Panc1 (cell line): ENCODE data around the gene CCDC171. TPM values are rescaled to one million over a fixed set of nuclear protein-coding genes. Genes with fewer than 3 reads are reported as not detected.

Source experiments
- ATAC-seq: fragments of 200-7000 bp; cut with Tn5 transposase; 2 replicates; pipeline ENCODE4 v1.9.1; 2020; ENCODE audit warnings: mild to moderate bottlenecking, moderate library complexity
- BruUV-seq: library from RNA; stranded (reverse); fragments of 400-500 nt; replicated peaks from 2 replicates; lab custom pipeline; 2021; lab: Mats Ljungman, UMichigan
- CTCF ChIA-PET: fragments of 300-600 bp; sonication (Branson Sonifier 250); formaldehyde crosslinking; loops from one replicate; lab custom pipeline; 2022; ENCODE audit warnings: antibody characterized with exemption; lab: Charles Lee
- POLR2A ChIA-PET: fragments of 300-600 bp; sonication (Branson Sonifier 250); formaldehyde crosslinking; loops from one replicate; lab custom pipeline; 2022; ENCODE audit warnings: antibody characterized with exemption; lab: Charles Lee
- DNase-seq: peaks from one replicate; pipeline ENCODE4 v3.0.0-alpha.2; 2010; ENCODE audit warnings: low read depth, low spot score
- H3K27ac ChIP-seq: 2 replicates; pipeline ENCODE4 v1.5.1; 2011; ENCODE audit warnings: mild to moderate bottlenecking, low read length, inconsistent platforms
- H3K27me3 ChIP-seq: fragments of 200-500 bp; sonication (Bioruptor generic); 2 replicates; pipeline ENCODE4 v1.6.0; 2014; ENCODE audit warnings: low read length, inconsistent platforms; ENCODE audit not compliant: control insufficient read depth, insufficient read depth
- H3K36me3 ChIP-seq: fragments of 200-500 bp; sonication (Bioruptor generic); 2 replicates; pipeline ENCODE4 v1.5.1; 2014; ENCODE audit warnings: inconsistent platforms, mild to moderate bottlenecking, low read length, moderate library complexity; ENCODE audit not compliant: control insufficient read depth, insufficient read depth
- H3K4me1 ChIP-seq: 2 replicates; pipeline ENCODE4 v1.5.1; 2011; ENCODE audit warnings: inconsistent platforms, mild to moderate bottlenecking, low read length, moderate library complexity; ENCODE audit not compliant: control insufficient read depth, insufficient read depth
- H3K4me3 ChIP-seq, 2 experiments: 2 replicates each; pipeline ENCODE4 v1.5.1; 2011 to 2012; ENCODE audit warnings: low read depth in 2 of 2, low read length in 2 of 2, mild to moderate bottlenecking in 2 of 2, inconsistent platforms in 1 of 2, moderate library complexity in 1 of 2
- H3K9me3 ChIP-seq: fragments of 200-500 bp; sonication (Bioruptor generic); 2 replicates; pipeline ENCODE4 v1.5.1; 2014; ENCODE audit warnings: low read depth, mild to moderate bottlenecking, inconsistent platforms, low read length, moderate library complexity; ENCODE audit not compliant: control insufficient read depth, insufficient read depth
- POLR2AphosphoS5 ChIP-seq: IDR thresholded peaks from 2 replicates; pipeline ENCODE4 v1.6.1; 2012; ENCODE audit warnings: mild to moderate bottlenecking, low read depth, low read length, moderate library complexity
- SIN3A ChIP-seq: IDR thresholded peaks from 2 replicates; pipeline ENCODE4 v1.6.1; 2012; ENCODE audit warnings: low read depth, mild to moderate bottlenecking, low read length, moderate library complexity, borderline replicate concordance; ENCODE audit not compliant: insufficient read depth
- TCF7L2 ChIP-seq: IDR thresholded peaks from 2 replicates; pipeline ENCODE4 v1.6.1; 2011; ENCODE audit warnings: mild to moderate bottlenecking, low read depth, low read length, inconsistent platforms
- in situ Hi-C: cut with HindIII; loops from 2 replicates; pipeline ENCODE4 v1.10.0; 2016; ENCODE audit warnings: low sequenced_read_pairs, low pct_unique_long_range_greater_than_20kb
- intact Hi-C: fragments of 100-400 bp; cut with micrococcal nuclease; formaldehyde crosslinking; loops from one replicate; pipeline ENCODE4 v1.10.0; 2022; ENCODE audit not compliant: unreplicated experiment
- total RNA-seq: library from RNA; stranded (reverse); gene quantifications from one replicate; pipeline ENCODE4 v1.2.1, GENCODE V29; 2021; ENCODE audit not compliant: unreplicated experiment
- TF ChIP-seq, protein P1 (sequence below), 2 experiments: IDR thresholded peaks; 2 replicates each; pipeline ENCODE4 v1.6.1; 2011 to 2012; ENCODE audit warnings: low read depth in 2 of 2, control low read depth in 1 of 2, low read length in 1 of 2, mild to moderate bottlenecking in 1 of 2, moderate library complexity in 1 of 2; ENCODE audit not compliant: insufficient read depth in 1 of 2
- TF ChIP-seq, protein P2 (sequence below): fragments of 450-650 bp; IDR thresholded peaks from 2 replicates; pipeline ENCODE4 v1.5.1; 2017; ENCODE audit warnings: mild to moderate bottlenecking

CCDC171 gene
- total RNA-seq, 1 experiment from 2014 or later: 1.5 TPM

DNA sequence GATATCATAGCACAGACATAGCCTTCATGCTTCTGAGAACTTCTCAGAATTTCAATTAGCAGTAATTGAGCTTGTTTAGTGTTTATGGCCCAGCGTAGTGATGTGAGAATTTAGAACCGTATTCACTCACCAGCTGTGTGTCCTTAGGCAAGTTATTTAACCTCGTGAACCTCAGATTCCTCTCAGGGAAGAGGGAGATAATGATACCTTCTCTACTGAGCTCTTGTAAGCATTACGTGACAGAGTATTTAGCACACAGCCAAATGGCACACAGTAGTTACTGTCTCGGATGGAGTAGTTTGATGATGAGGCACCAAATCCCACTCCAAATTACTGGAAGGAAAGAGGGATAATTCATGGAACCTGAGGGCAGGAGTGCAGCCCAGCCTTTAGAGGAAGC lies 429.3 kb downstream of the CCDC171 start:
- Histone ChIP-seq H3K9me3 (no peaks in the 10 kb centered on the region), H3K27ac (no peak overlapping the region), H3K36me3 (no peaks in the 10 kb centered on the region), H3K4me3 (no peak overlapping the region), H3K27me3 (no peaks in the 10 kb centered on the region), H3K4me1 (no peaks in the 10 kb centered on the region)
- POLR2A ChIA-PET: no interaction called here
- CTCF ChIA-PET: no interaction called here
- DNase-seq (no peak), ATAC-seq (no peak)
- TF ChIP-seq POLR2AphosphoS5 (no peak), TCF7L2 (no peak), SIN3A (no peak)
- TF ChIP-seq, protein P1, sequence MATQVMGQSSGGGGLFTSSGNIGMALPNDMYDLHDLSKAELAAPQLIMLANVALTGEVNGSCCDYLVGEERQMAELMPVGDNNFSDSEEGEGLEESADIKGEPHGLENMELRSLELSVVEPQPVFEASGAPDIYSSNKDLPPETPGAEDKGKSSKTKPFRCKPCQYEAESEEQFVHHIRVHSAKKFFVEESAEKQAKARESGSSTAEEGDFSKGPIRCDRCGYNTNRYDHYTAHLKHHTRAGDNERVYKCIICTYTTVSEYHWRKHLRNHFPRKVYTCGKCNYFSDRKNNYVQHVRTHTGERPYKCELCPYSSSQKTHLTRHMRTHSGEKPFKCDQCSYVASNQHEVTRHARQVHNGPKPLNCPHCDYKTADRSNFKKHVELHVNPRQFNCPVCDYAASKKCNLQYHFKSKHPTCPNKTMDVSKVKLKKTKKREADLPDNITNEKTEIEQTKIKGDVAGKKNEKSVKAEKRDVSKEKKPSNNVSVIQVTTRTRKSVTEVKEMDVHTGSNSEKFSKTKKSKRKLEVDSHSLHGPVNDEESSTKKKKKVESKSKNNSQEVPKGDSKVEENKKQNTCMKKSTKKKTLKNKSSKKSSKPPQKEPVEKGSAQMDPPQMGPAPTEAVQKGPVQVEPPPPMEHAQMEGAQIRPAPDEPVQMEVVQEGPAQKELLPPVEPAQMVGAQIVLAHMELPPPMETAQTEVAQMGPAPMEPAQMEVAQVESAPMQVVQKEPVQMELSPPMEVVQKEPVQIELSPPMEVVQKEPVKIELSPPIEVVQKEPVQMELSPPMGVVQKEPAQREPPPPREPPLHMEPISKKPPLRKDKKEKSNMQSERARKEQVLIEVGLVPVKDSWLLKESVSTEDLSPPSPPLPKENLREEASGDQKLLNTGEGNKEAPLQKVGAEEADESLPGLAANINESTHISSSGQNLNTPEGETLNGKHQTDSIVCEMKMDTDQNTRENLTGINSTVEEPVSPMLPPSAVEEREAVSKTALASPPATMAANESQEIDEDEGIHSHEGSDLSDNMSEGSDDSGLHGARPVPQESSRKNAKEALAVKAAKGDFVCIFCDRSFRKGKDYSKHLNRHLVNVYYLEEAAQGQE (IDR thresholded peaks at IDR 0.05; ENCODE audit: insufficient read depth in 1 of 2, low read depth in 2 of 2, low read length in 1 of 2): no peak
- TF ChIP-seq, protein P2, sequence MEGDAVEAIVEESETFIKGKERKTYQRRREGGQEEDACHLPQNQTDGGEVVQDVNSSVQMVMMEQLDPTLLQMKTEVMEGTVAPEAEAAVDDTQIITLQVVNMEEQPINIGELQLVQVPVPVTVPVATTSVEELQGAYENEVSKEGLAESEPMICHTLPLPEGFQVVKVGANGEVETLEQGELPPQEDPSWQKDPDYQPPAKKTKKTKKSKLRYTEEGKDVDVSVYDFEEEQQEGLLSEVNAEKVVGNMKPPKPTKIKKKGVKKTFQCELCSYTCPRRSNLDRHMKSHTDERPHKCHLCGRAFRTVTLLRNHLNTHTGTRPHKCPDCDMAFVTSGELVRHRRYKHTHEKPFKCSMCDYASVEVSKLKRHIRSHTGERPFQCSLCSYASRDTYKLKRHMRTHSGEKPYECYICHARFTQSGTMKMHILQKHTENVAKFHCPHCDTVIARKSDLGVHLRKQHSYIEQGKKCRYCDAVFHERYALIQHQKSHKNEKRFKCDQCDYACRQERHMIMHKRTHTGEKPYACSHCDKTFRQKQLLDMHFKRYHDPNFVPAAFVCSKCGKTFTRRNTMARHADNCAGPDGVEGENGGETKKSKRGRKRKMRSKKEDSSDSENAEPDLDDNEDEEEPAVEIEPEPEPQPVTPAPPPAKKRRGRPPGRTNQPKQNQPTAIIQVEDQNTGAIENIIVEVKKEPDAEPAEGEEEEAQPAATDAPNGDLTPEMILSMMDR: no peak
- in situ Hi-C loops (no loop called here), intact Hi-C loops (no loop called here)
- no TSS peak for BruUV-seq

DNA sequence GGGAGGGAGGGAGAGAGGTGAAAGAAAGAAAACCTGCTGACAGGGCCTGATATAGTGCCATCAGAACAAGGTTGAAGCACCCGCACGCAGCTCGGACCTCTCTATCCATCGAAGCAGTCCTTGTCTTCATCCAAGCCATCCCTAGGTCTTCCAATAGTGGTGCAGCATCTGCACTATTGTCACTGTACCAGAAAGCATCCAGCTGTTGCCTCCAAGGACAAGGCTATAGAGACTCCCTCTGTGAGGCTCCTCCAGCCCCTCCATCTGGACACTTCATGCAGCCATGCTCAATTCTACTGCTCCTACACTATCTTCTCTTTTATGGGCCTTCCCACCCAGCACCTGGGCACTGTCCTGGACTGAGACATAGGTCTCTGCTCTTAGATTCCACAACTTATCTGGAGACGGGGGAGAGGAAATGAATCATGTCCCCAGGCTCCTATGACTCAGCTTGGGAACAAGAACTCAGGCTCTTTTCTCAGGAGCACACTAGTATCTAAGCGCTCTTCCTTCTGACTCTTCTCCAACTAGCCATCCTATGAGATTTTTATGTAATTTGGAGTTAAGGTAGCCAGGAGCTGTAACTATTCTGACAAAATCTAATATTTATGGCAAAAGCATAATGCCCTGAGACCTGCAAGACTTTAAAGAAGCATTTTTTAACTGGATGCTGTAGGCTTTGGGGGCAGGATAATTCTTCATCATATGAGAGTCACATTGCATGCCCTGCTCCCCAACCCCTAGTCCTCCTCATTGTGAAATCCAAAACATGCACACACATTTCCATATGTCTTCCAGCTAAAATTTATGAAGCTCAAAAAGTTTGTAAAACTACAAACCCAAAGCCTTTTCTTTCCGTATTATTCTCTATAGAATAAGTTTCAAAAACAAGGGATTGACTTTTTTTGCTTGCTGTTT lies 446.8 kb downstream of the CCDC171 start:
- Histone ChIP-seq H3K27ac (no peak overlapping the region), H3K9me3 (no peaks in the 10 kb centered on the region), H3K4me3 (no peak overlapping the region), H3K27me3 (no peaks in the 10 kb centered on the region), H3K4me1 (no peaks in the 10 kb centered on the region), H3K36me3 (no peaks in the 10 kb centered on the region)
- BruUV-seq: no TSS peak
- DNase-seq (no peak), ATAC-seq (peak; percentile 68)
- intact Hi-C loops (no loop called here), in situ Hi-C loops (no loop called here)
- ChIA-PET CTCF (no interaction called here), POLR2A (no interaction called here)
- no peak for TF ChIP-seq TCF7L2
- TF ChIP-seq, protein P1 (IDR thresholded peaks at IDR 0.05; ENCODE audit: insufficient read depth in 1 of 2, low read depth in 2 of 2, low read length in 1 of 2): no peak
- no peak for TF ChIP-seq POLR2AphosphoS5
- TF ChIP-seq, protein P2: no peak
- TF ChIP-seq SIN3A: no peak
